Sigmoid colon (tissue), 7 donors: ENCODE data around the gene STAT1. TPM values are rescaled to one million over a fixed set of nuclear protein-coding genes. Genes with fewer than 3 reads are reported as not detected.

ENCODE experiments used
- DNase-seq: peaks from one replicate; pipeline ENCODE4 v3.0.0-alpha.2; 2019
- H3K27ac ChIP-seq, 4 donors: fragments of 200-600 bp; sonication (generic); one replicate each; pipeline ENCODE4 v1.5.1; 2016 to 2019; ENCODE audit warnings: mild to moderate bottlenecking in 1 of 4
- H3K27me3 ChIP-seq, 3 donors: fragments of 200-600 bp; sonication (generic); one replicate each; pipeline ENCODE4 v1.5.1; 2019; ENCODE audit warnings: mild to moderate bottlenecking in 1 of 3
- H3K36me3 ChIP-seq, 4 donors: fragments of 200-600 bp; sonication (generic); one replicate each; pipeline ENCODE4 v1.5.1; 2016 to 2019
- H3K4me1 ChIP-seq, 4 donors: fragments of 200-600 bp; sonication (generic); one replicate each; pipeline ENCODE4 v1.5.1; 2017 to 2019
- H3K4me3 ChIP-seq, 4 donors: fragments of 200-600 bp; sonication (generic); one replicate each; pipeline ENCODE4 v1.5.1; 2017 to 2019; ENCODE audit warnings: mild to moderate bottlenecking in 2 of 4, moderate library complexity in 1 of 4
- H3K9me3 ChIP-seq, 4 donors: fragments of 200-600 bp in 3 of 4; sonication (generic) in 3 of 4; one replicate each; pipeline versions ENCODE4 v1.5.1 to v1.6.1; 2013 to 2019
- EP300 ChIP-seq, 4 donors: sonication (generic); formaldehyde crosslinking; IDR thresholded peaks; one replicate each; pipeline ENCODE4 v1.6.1; 2017; ENCODE audit warnings: antibody characterized with exemption in 4 of 4
- POLR2A ChIP-seq, 2 donors: fragments of 450-650 bp; IDR thresholded peaks; one replicate each; pipeline ENCODE4 v1.6.1; 2016; ENCODE audit warnings: antibody characterized with exemption in 2 of 2, mild to moderate bottlenecking in 2 of 2, moderate library complexity in 2 of 2
- POLR2AphosphoS5 ChIP-seq, 4 donors: sonication (generic); formaldehyde crosslinking; IDR thresholded peaks; one replicate each; pipeline ENCODE4 v1.6.1; 2017; ENCODE audit warnings: antibody characterized with exemption in 4 of 4
- WGBS, 2 donors: extraction: QIAGEN DNeasy Blood & Tissue Kit; methylation state at CpG; one replicate each; pipeline ENCODE4 v1.1.7; 2013; 5-methylcytosine and 5-hydroxymethylcytosine counted together
- intact Hi-C: fragments of 100-400 bp; cut with DNase I; formaldehyde crosslinking; loops from one replicate; pipeline ENCODE4 v1.15.1; 2023
- polyA plus RNA-seq, 3 donors: library from polyadenylated mRNA; stranded (reverse); fragments of 200-250 nt; gene quantifications; one replicate each; pipeline ENCODE4 v1.2.3, GENCODE V29; 2013
- total RNA-seq, 4 donors: library from RNA; depleted of rRNA; stranded (reverse); fragments of >200 nt; gene quantifications; one replicate each; pipeline ENCODE4 v1.1.0, GENCODE V29; 2016
- TF ChIP-seq, protein P1 (sequence below), 4 experiments: fragments of 450-650 bp in 3 of 4; fragments of 200-600 bp in 1 of 4; IDR thresholded peaks; one replicate each; pipeline ENCODE4 v1.5.1; 2016 to 2019; ENCODE audit warnings: antibody characterized with exemption in 4 of 4, mild to moderate bottlenecking in 3 of 4, moderate library complexity in 2 of 4
- donor health status: healthy with polysubstance abuse.
- donor health status: Bipolar disorder and iron deficiency.
- donor health status: healthy.

Gene STAT1
- total and polyA plus RNA-seq, 7 donors: 32.8 to 93.8 (median 51.8) TPM

DNA sequence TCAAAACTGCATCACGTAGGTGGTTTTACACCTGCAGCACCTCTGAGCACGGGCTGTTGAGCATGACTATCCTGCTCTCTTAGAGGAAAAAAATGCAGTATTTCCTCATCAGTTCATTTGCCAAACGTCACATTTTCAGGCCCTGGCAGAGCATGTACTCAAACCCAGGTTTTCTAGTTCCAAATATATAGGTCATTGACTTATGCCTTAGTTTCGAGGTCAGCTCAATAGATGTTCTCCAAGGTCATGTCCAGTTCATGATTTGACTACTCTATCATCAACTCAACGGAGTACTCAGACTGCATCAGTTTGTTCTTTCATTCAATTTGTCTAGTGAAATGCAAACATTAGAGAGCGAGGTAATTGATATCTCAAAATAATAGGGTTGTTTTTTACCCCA is 39.3 kb upstream of the STAT1 start:
- intact Hi-C loops: loop anchor here (5.0 kb wide), 1 partner anchor 469 kb away; no protein-coding TSS in a partner anchor

DNA sequence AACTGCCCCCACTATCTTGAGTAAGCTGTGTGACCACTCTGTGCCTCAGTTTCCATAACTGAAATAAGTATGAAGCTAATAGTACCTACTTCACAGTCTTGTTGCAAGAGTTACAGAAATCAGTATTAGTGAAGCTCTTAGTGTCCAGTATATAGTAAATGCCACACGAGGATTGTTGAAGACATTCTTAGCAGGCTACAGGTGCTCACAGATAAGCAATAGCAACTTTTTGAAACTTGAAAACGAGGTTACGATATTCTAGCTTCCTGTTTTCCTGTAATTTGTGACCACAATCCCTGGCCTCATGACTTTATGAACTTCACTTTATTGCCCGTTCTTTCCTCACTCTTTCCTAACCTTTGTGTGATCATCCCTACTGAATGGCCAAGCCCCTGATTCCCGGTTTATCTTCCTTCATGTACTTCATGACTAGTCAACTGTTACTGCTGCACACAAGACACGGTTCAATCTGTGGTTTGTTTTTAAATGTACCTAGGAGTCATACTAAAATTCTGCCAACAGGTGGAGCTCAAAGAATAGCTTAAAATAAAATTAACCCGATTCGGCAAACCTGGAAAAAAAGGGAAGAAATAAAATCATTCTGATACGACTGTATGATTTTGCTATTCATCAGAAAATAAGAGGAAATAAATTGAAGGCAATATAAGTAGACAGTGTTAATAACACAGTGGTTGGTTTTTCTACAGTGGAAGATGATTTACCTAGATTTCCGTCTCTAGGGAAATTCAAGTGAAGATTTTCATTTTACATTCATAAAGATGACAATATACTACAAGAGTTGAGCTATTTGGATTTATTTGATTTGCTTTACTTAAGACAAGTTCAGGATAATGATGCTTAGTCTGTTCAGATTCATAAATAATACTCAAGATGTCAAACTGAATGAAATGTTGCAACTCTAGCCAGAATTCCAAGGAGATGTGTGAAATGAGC is 38.1 kb upstream of the STAT1 start:
- no peaks in the 10 kb centered on the region for H3K27me3 ChIP-seq
- intact Hi-C loops: loop anchor here (5.0 kb wide), 1 partner anchor 470 kb away; no protein-coding TSS in a partner anchor
- no peak overlapping the region for H3K4me3 ChIP-seq
- WGBS, 2 donors: 18% methylated on average over 10 of the region's 10 CpGs
- TF ChIP-seq, protein P1, sequence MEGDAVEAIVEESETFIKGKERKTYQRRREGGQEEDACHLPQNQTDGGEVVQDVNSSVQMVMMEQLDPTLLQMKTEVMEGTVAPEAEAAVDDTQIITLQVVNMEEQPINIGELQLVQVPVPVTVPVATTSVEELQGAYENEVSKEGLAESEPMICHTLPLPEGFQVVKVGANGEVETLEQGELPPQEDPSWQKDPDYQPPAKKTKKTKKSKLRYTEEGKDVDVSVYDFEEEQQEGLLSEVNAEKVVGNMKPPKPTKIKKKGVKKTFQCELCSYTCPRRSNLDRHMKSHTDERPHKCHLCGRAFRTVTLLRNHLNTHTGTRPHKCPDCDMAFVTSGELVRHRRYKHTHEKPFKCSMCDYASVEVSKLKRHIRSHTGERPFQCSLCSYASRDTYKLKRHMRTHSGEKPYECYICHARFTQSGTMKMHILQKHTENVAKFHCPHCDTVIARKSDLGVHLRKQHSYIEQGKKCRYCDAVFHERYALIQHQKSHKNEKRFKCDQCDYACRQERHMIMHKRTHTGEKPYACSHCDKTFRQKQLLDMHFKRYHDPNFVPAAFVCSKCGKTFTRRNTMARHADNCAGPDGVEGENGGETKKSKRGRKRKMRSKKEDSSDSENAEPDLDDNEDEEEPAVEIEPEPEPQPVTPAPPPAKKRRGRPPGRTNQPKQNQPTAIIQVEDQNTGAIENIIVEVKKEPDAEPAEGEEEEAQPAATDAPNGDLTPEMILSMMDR (IDR thresholded peaks at IDR 0.05): peak in 3 of 4 experiments; percentile 31 to 47 (median 32)
- no peak for TF ChIP-seq EP300 (IDR thresholded peaks at IDR 0.05)
- no peak for DNase-seq
- H3K36me3 ChIP-seq: no peaks in the 10 kb centered on the region
- H3K4me1 ChIP-seq: peaks cover 0 to 3% (median 0%) of the 10 kb centered on the region in 4 donors
- no peaks in the 10 kb centered on the region for H3K9me3 ChIP-seq
- no peak overlapping the region for H3K27ac ChIP-seq

More for the DNA sequence above, 39.3 kb upstream of the STAT1 start:
- no peak overlapping the region for H3K4me3 ChIP-seq
- H3K9me3 ChIP-seq: no peaks in the 10 kb centered on the region
- H3K36me3 ChIP-seq: no peaks in the 10 kb centered on the region
- peaks cover 0 to 3% (median 0%) of the 10 kb centered on the region in 4 donors for H3K4me1 ChIP-seq
- TF ChIP-seq, protein P1 (IDR thresholded peaks at IDR 0.05): no peak
- TF ChIP-seq EP300 (IDR thresholded peaks at IDR 0.05) (no peak), POLR2A (IDR thresholded peaks at IDR 0.05) (no peak), POLR2AphosphoS5 (IDR thresholded peaks at IDR 0.05) (no peak)
- no peaks in the 10 kb centered on the region for H3K27me3 ChIP-seq
- WGBS, 2 donors: 80 to 84% methylated on average over 6 of the region's 6 CpGs
- H3K27ac ChIP-seq: no peak overlapping the region
- DNase-seq: no peak

DNA sequence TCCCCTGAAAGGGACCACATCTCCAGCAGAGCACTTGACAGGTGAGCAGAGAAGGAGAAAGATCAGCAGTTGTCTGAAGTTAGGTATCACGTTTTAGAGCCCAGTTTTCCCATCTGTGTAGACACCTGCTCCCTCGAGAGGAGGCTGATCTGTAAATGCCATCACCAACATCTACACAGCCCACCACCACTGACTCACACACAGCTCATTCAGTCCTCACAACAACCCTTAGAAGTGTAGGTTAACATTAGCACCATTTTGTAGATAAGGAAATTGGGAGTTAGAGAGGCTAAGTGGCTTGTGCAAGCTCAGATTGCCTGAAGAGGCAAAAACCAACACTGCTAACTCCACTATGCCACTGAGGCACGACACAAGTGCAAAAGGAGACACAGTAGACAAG is 37.2 kb upstream of the STAT1 start:
- no peak for DNase-seq
- Histone ChIP-seq H3K27me3 (no peaks in the 10 kb centered on the region), H3K27ac (peak overlapping the region in 1 of 4 donors; percentile 65), H3K36me3 (no peaks in the 10 kb centered on the region), H3K4me1 (peaks cover 0 to 3% (median 0%) of the 10 kb centered on the region in 4 donors), H3K9me3 (no peaks in the 10 kb centered on the region), H3K4me3 (no peak overlapping the region)
- intact Hi-C loops: loop anchor here (5.0 kb wide), 1 partner anchor 471 kb away; no protein-coding TSS in a partner anchor
- 77 to 80% methylated on average over 3 of the region's 3 CpGs for WGBS, 2 donors
- TF ChIP-seq, protein P1 (IDR thresholded peaks at IDR 0.05): no peak
- TF ChIP-seq EP300 (IDR thresholded peaks at IDR 0.05) (no peak), POLR2AphosphoS5 (IDR thresholded peaks at IDR 0.05) (no peak), POLR2A (IDR thresholded peaks at IDR 0.05) (no peak)

DNA sequence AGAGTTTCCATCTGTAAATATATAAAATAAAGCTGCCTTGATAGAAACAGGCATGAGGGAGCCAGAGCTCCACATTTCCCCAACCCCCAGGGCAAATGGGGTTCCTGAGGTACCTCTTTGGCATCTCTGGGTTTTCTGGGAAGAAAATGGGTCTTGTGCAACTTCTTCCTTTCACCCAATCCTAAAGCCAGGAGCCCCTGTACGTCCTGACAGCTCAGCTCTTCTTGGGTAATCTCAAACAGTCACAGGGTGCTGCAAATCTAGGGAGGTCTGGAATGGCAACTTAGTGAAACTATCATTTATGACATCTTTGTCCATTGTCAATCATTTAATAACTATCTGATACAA is 36.6 kb upstream of the STAT1 start:
- H3K36me3 ChIP-seq: no peaks in the 10 kb centered on the region
- H3K4me3 ChIP-seq: no peak overlapping the region
- TF ChIP-seq POLR2A (IDR thresholded peaks at IDR 0.05) (no peak), POLR2AphosphoS5 (IDR thresholded peaks at IDR 0.05) (no peak), EP300 (IDR thresholded peaks at IDR 0.05) (no peak)
- TF ChIP-seq, protein P1 (IDR thresholded peaks at IDR 0.05): no peak
- 63 to 76% methylated on average over 1 of the region's 1 CpG for WGBS, 2 donors
- no peaks in the 10 kb centered on the region for H3K9me3 ChIP-seq
- H3K4me1 ChIP-seq: peaks cover 0 to 3% (median 0%) of the 10 kb centered on the region in 4 donors
- no peaks in the 10 kb centered on the region for H3K27me3 ChIP-seq
- intact Hi-C loops: loop anchor here (5.0 kb wide), 1 partner anchor 472 kb away; no protein-coding TSS in a partner anchor
- H3K27ac ChIP-seq: peak overlapping the region; percentile 33 to 65 (median 38)
- no peak for DNase-seq
